MCF 10A (cell line): ENCODE data around the gene POLR3K. TPM values are rescaled to one million over a fixed set of nuclear protein-coding genes. Genes with fewer than 3 reads are reported as not detected.

Experiments used
- BruUV-seq: library from RNA; stranded (reverse); fragments of 400-500 nt; replicated peaks from 2 replicates; lab custom pipeline; 2021; lab: Mats Ljungman, UMichigan
- CTCF ChIA-PET: fragments of 300-600 bp; sonication (Branson Sonifier 250); formaldehyde crosslinking; extraction: SDS; loops from one replicate; lab custom pipeline; 2021; ENCODE audit warnings: antibody characterized with exemption, inconsistent platforms; lab: Yijun Ruan, JAX
- POLR2A ChIA-PET: fragments of 300-600, 350-650 bp; sonication (Branson Sonifier 250); formaldehyde crosslinking; extraction: SDS; loops from one replicate; lab custom pipeline; 2020; ENCODE audit warnings: antibody characterized with exemption, inconsistent platforms; lab: Yijun Ruan, JAX
- DNase-seq: peaks from one replicate; pipeline ENCODE4 v3.0.0-alpha.2; 2018; ENCODE audit not compliant: unreplicated experiment
- H3K27ac Mint-ChIP-seq: one replicate; pipeline ENCODE4 v1.8.0; 2022; ENCODE audit warnings: mild to moderate bottlenecking, low read depth, mixed read lengths; ENCODE audit not compliant: unreplicated experiment
- H3K27me3 Mint-ChIP-seq: one replicate; pipeline ENCODE4 v1.8.0; 2022; ENCODE audit warnings: mixed read lengths; ENCODE audit not compliant: insufficient read depth, unreplicated experiment
- H3K36me3 Mint-ChIP-seq: one replicate; pipeline ENCODE4 v1.8.0; 2022; ENCODE audit warnings: mild to moderate bottlenecking, moderate library complexity, mixed read lengths; ENCODE audit not compliant: insufficient read depth, unreplicated experiment
- H3K4me1 Mint-ChIP-seq: one replicate; pipeline ENCODE4 v1.8.0; 2022; ENCODE audit warnings: mixed read lengths; ENCODE audit not compliant: insufficient read depth, unreplicated experiment
- H3K4me3 Mint-ChIP-seq: one replicate; pipeline ENCODE4 v1.8.0; 2022; ENCODE audit warnings: mild to moderate bottlenecking, moderate library complexity, mixed read lengths; ENCODE audit not compliant: unreplicated experiment
- H3K9me3 Mint-ChIP-seq: one replicate; pipeline ENCODE4 v1.8.0; 2022; ENCODE audit warnings: mixed read lengths; ENCODE audit not compliant: unreplicated experiment
- CTCF ChIP-seq: fragments of 200-600 bp; IDR thresholded peaks from one replicate; pipeline ENCODE4 v1.8.0; 2022; ENCODE audit warnings: antibody characterized with exemption, mild to moderate bottlenecking; ENCODE audit not compliant: unreplicated experiment
- intact Hi-C: fragments of 100-400 bp; cut with micrococcal nuclease; formaldehyde crosslinking; loops from 2 replicates; pipeline ENCODE4 v1.14.1; 2022
- total RNA-seq: library from RNA; stranded (reverse); gene quantifications from 2 replicates; pipeline ENCODE4 v1.2.3, GENCODE V29; 2022

The POLR3K gene
- total RNA-seq, 1 experiment from 2014 or later, result 19.2 TPM

- intact Hi-C loops, result no loop called here
- POLR2A ChIA-PET, result no interaction called here
- TF ChIP-seq CTCF, result no peak
- DNase-seq, result no peak
- H3K4me3 Mint-ChIP-seq, result no peak overlapping the region
- H3K9me3 Mint-ChIP-seq, result no peaks in the 10 kb centered on the region
- no peak overlapping the region for H3K27ac Mint-ChIP-seq
- BruUV-seq, result no TSS peak
- CTCF ChIA-PET, result interaction anchor here (0.7 to 1.8 kb wide), 3 partner anchors 36 to 297 kb away, joined by 4 to 5 read pairs (median 4); no protein-coding TSS in a partner anchor
- no peaks in the 10 kb centered on the region for H3K27me3 Mint-ChIP-seq
- H3K36me3 Mint-ChIP-seq, result peaks cover 35% of the 10 kb centered on the region
- no peaks in the 10 kb centered on the region for H3K4me1 Mint-ChIP-seq
Measured at GRCh38 chr16:60166-60565, 6.8 kb upstream of the POLR3K start.

- POLR2A ChIA-PET, result no interaction called here
- peaks cover 35% of the 10 kb centered on the region for H3K36me3 Mint-ChIP-seq
- no peaks in the 10 kb centered on the region for H3K27me3 Mint-ChIP-seq
- CTCF ChIA-PET, result interaction anchor here (1.2 to 1.8 kb wide), 2 partner anchors 37 to 47 kb away, joined by 4 to 5 read pairs; no protein-coding TSS in a partner anchor
- no peak overlapping the region for H3K27ac Mint-ChIP-seq
- TF ChIP-seq CTCF, result no peak
- no peak overlapping the region for H3K4me3 Mint-ChIP-seq
- H3K4me1 Mint-ChIP-seq, result no peaks in the 10 kb centered on the region
- DNase-seq, result no peak
- no peaks in the 10 kb centered on the region for H3K9me3 Mint-ChIP-seq
- no TSS peak for BruUV-seq
- intact Hi-C loops, result no loop called here
Measured at GRCh38 chr16:59440-60059, 6.1 kb upstream of the POLR3K start.

GRCh38 chr16:58491-59439 is 5.4 kb upstream of the POLR3K start:
- CTCF ChIA-PET, result interaction anchor here (1.2 to 1.8 kb wide), 2 partner anchors 38 to 48 kb away, joined by 4 to 5 read pairs; no protein-coding TSS in a partner anchor
- H3K36me3 Mint-ChIP-seq, result peaks cover 37% of the 10 kb centered on the region
- no TSS peak for BruUV-seq
- intact Hi-C loops, result no loop called here
- no peak overlapping the region for H3K4me3 Mint-ChIP-seq
- H3K9me3 Mint-ChIP-seq, result no peaks in the 10 kb centered on the region
- POLR2A ChIA-PET, result no interaction called here
- no peak overlapping the region for H3K27ac Mint-ChIP-seq
- no peaks in the 10 kb centered on the region for H3K4me1 Mint-ChIP-seq
- no peak for DNase-seq
- no peak for TF ChIP-seq CTCF
- H3K27me3 Mint-ChIP-seq, result no peaks in the 10 kb centered on the region

GRCh38 chr16:57711-58110 is 4.3 kb upstream of the POLR3K start:
- Mint-ChIP-seq H3K9me3 (no peaks in the 10 kb centered on the region), H3K36me3 (peaks cover 41% of the 10 kb centered on the region), H3K27me3 (no peaks in the 10 kb centered on the region), H3K4me3 (no peak overlapping the region), H3K4me1 (peaks cover 3% of the 10 kb centered on the region), H3K27ac (no peak overlapping the region)
- BruUV-seq, result no TSS peak
- CTCF ChIA-PET, result interaction anchor here (0.6 to 3.0 kb wide), 2 partner anchors 8 to 178 kb away, joined by 3 to 24 read pairs; no protein-coding TSS in a partner anchor
- POLR2A ChIA-PET, result no interaction called here
- DNase-seq, result no peak
- no peak for TF ChIP-seq CTCF
- intact Hi-C loops, result no loop called here
